GM23338 (cell line): ENCODE data around the gene TYMS. TPM values are rescaled to one million over a fixed set of nuclear protein-coding genes. Genes with fewer than 3 reads are reported as not detected.

Experiments
- ATAC-seq: fragments of 200-7000 bp; cut with Tn5 transposase; 3 replicates; pipeline ENCODE4 v1.9.1; 2020
- DNase-seq: peaks from one replicate; pipeline ENCODE4 v3.0.0-alpha.2; 2015; ENCODE audit warnings: low spot score
- H2AFZ ChIP-seq: fragments of 200-600 bp; sonication (generic); 2 replicates; pipeline ENCODE4 v1.8.0; 2016; ENCODE audit warnings: antibody characterized with exemption, mild to moderate bottlenecking, moderate library complexity
- H3F3A ChIP-seq: fragments of 200-600 bp; sonication (generic); replicated peaks from 2 replicates; pipeline ENCODE4 v1.8.0; 2017; ENCODE audit warnings: antibody characterized with exemption, mixed run types, low read depth
- H3K27ac ChIP-seq: fragments of 200-600 bp; sonication (generic); 2 replicates; pipeline ENCODE4 v1.6.1; 2016; ENCODE audit warnings: low read depth
- H3K27me3 ChIP-seq: fragments of 200-600 bp; sonication (generic); 2 replicates; pipeline ENCODE4 v1.8.0; 2016; ENCODE audit warnings: mild to moderate bottlenecking, mixed run types, moderate library complexity; ENCODE audit not compliant: insufficient read depth
- H3K36me3 ChIP-seq: fragments of 200-600 bp; sonication (generic); 2 replicates; pipeline ENCODE4 v1.8.0; 2016; ENCODE audit warnings: mild to moderate bottlenecking; ENCODE audit not compliant: insufficient read depth
- H3K4me1 ChIP-seq: fragments of 200-600 bp; sonication (generic); 2 replicates; pipeline ENCODE4 v1.8.0; 2016; ENCODE audit warnings: mild to moderate bottlenecking, moderate library complexity; ENCODE audit not compliant: insufficient read depth
- H3K4me2 ChIP-seq: fragments of 200-600 bp; sonication (generic); 2 replicates; pipeline ENCODE4 v1.7.1; 2017; ENCODE audit warnings: mixed run types
- H3K4me3 ChIP-seq: fragments of 200-600 bp; sonication (generic); 2 replicates; pipeline ENCODE4 v1.6.1; 2016; ENCODE audit warnings: mixed run types
- H3K79me2 ChIP-seq: fragments of 200-600 bp; sonication (generic); replicated peaks from 2 replicates; pipeline ENCODE4 v1.8.0; 2017; ENCODE audit warnings: mild to moderate bottlenecking; ENCODE audit not compliant: insufficient read depth
- H3K9me2 ChIP-seq: fragments of 200-600 bp; sonication (generic); 2 replicates; pipeline ENCODE4 v1.8.0; 2017; ENCODE audit not compliant: insufficient read depth
- H4K20me1 ChIP-seq: fragments of 200-600 bp; sonication (generic); replicated peaks from 2 replicates; pipeline ENCODE4 v1.8.0; 2017; ENCODE audit warnings: mild to moderate bottlenecking; ENCODE audit not compliant: insufficient read depth
- H3K27ac Mint-ChIP-seq: 2 replicates; pipeline ENCODE4 v1.8.0; 2020; ENCODE audit warnings: inconsistent platforms, mild to moderate bottlenecking, moderate library complexity, mixed read lengths
- H3K27me3 Mint-ChIP-seq: 3 replicates; pipeline ENCODE4 v1.8.0; 2022; ENCODE audit warnings: low read depth, mild to moderate bottlenecking, moderate library complexity, mixed read lengths, inconsistent platforms; ENCODE audit not compliant: insufficient read depth, poor library complexity
- H3K36me3 Mint-ChIP-seq: 3 replicates; pipeline ENCODE4 v1.8.0; 2021; ENCODE audit warnings: low read depth, mild to moderate bottlenecking, inconsistent platforms, moderate library complexity, mixed read lengths
- H3K4me1 Mint-ChIP-seq: 3 replicates; pipeline ENCODE4 v1.8.0; 2020; ENCODE audit warnings: mild to moderate bottlenecking, inconsistent platforms, mixed read lengths
- H3K4me3 Mint-ChIP-seq: 3 replicates; pipeline ENCODE4 v1.8.0; 2021; ENCODE audit warnings: moderate library complexity, mild to moderate bottlenecking, inconsistent platforms, mixed read lengths
- H3K9me3 Mint-ChIP-seq: 3 replicates; pipeline ENCODE4 v1.8.0; 2020; ENCODE audit warnings: moderate library complexity, mild to moderate bottlenecking, inconsistent platforms, mixed read lengths
- CREB1 ChIP-seq: fragments of 250-450 bp; sonication (Bioruptor Pico); IDR thresholded peaks from 2 replicates; pipeline ENCODE4 v1.5.0; 2020; ENCODE audit warnings: low read depth, mild to moderate bottlenecking, moderate library complexity
- EZH2 ChIP-seq: fragments of 200-600 bp; sonication (generic); IDR thresholded peaks from one replicate; pipeline ENCODE4 v1.8.0; 2017; ENCODE audit warnings: antibody characterized with exemption, mild to moderate bottlenecking, low read depth; ENCODE audit not compliant: unreplicated experiment
- EZH2phosphoT487 ChIP-seq: fragments of 200-600 bp; sonication (generic); IDR thresholded peaks from one replicate; pipeline ENCODE4 v1.8.1; 2018; ENCODE audit warnings: antibody characterized with exemption; ENCODE audit not compliant: unreplicated experiment
- JUNB ChIP-seq: IDR thresholded peaks from one replicate; pipeline ENCODE4 v1.6.1; 2016; ENCODE audit warnings: antibody characterized with exemption; ENCODE audit not compliant: unreplicated experiment
- STAT1 ChIP-seq: IDR thresholded peaks from one replicate; pipeline ENCODE4 v1.6.1; 2016; ENCODE audit warnings: antibody characterized with exemption; ENCODE audit not compliant: unreplicated experiment
- ZNF114 ChIP-seq: fragments of 250-450 bp; sonication (Bioruptor Pico); IDR thresholded peaks from 2 replicates; pipeline ENCODE4 v1.5.0; 2020; ENCODE audit warnings: mild to moderate bottlenecking, moderate library complexity
- ZNF462 ChIP-seq: fragments of 250-450 bp; sonication (Bioruptor Pico); IDR thresholded peaks from 2 replicates; pipeline ENCODE4 v1.5.0; 2020; ENCODE audit warnings: mild to moderate bottlenecking, moderate library complexity
- polyA plus RNA-seq: library from polyadenylated mRNA; unstranded; fragments of >200 nt; fragmentation: Nextera tagmentation; extraction: Ambion mirVana; gene quantifications from 2 replicates; pipeline ENCODE4 v1.2.1, GENCODE V29; 2016
- total RNA-seq: library from RNA; depleted of rRNA; stranded (reverse); fragments of >200 nt; shearing (Covaris generic); gene quantifications from 2 replicates; pipeline ENCODE4 v1.2.3, GENCODE V29; 2014
- TF ChIP-seq, protein P1 (sequence below): IDR thresholded peaks from 2 replicates; pipeline ENCODE4 v1.6.1; 2016; ENCODE audit warnings: antibody characterized with exemption

The TYMS gene
- total and polyA plus RNA-seq, 2 experiments from 2014 or later, result 52.9 to 72.3 TPM

GRCh38 chr18:658947-659533 lies 1.6 kb downstream of the TYMS start (continued):
- no peak for TF ChIP-seq ZNF462
- TF ChIP-seq JUNB, result no peak

- DNase-seq, result no peak
- Mint-ChIP-seq H3K27me3 (peaks cover 12% of the 10 kb centered on the region), H3K36me3 (peaks cover 61% of the 10 kb centered on the region), H3K4me1 (peaks cover 28% of the 10 kb centered on the region), H3K9me3 (peaks cover 15% of the 10 kb centered on the region), H3K27ac (no peak overlapping the region), H3K4me3 (peak overlapping the region; percentile 94)
- peaks cover 41% of the 10 kb centered on the region for H3K79me2 ChIP-seq
- no peaks in the 10 kb centered on the region for H3K9me2 ChIP-seq
- no peak for ATAC-seq
- H3K27ac ChIP-seq, result no peak overlapping the region
- H3F3A ChIP-seq, result peaks cover 14% of the 10 kb centered on the region
- H3K4me1 ChIP-seq, result peaks cover 10% of the 10 kb centered on the region; the same call in 1 of the 2 replicates
- H3K27me3 ChIP-seq, result no peaks in the 10 kb centered on the region
- no peak overlapping the region for H3K4me2 ChIP-seq
- 0 out of 2 replicates have a peak overlapping the region, but pooled peaks have one; percentile 95 for H3K4me3 ChIP-seq
- H4K20me1 ChIP-seq, result peaks cover 4% of the 10 kb centered on the region; the same call in 1 of the 2 replicates
- peaks cover 13% of the 10 kb centered on the region for H3K36me3 ChIP-seq
- no peak overlapping the region for H2AFZ ChIP-seq
- TF ChIP-seq STAT1, result no peak
- no peak for TF ChIP-seq EZH2phosphoT487
- TF ChIP-seq CREB1, result no peak
- TF ChIP-seq ZNF462, result no peak
- TF ChIP-seq EZH2, result no peak
- TF ChIP-seq ZNF114 (CRISPR knock-in tag), result no peak
- TF ChIP-seq JUNB, result no peak
- TF ChIP-seq, protein P1, sequence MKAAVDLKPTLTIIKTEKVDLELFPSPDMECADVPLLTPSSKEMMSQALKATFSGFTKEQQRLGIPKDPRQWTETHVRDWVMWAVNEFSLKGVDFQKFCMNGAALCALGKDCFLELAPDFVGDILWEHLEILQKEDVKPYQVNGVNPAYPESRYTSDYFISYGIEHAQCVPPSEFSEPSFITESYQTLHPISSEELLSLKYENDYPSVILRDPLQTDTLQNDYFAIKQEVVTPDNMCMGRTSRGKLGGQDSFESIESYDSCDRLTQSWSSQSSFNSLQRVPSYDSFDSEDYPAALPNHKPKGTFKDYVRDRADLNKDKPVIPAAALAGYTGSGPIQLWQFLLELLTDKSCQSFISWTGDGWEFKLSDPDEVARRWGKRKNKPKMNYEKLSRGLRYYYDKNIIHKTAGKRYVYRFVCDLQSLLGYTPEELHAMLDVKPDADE, result no peak
These were observed 2.1 kb downstream of the TYMS start for GRCh38 chr18:659597-659996.
